Measurements from ENCODE around the gene PTTG1IP.

PTTG1IP gene

GRCh38 chr21:44801468-44802395, 71.8 kb downstream of the PTTG1IP start, which contains the start of gene UBE2G2:
Gene UBE2G2 (minus strand): TSS chr21:44801820. CDS start chr21:44801748, 72 bp downstream.
- peak; percentile 92 for DNase-seq

GRCh38 chr21:44800971-44801467, 72.5 kb downstream of the PTTG1IP start:
- no peak for DNase-seq

GRCh38 chr21:44800103-44800502, 73.4 kb downstream of the PTTG1IP start:
- DNase-seq = no peak

- no peak for DNase-seq
These were observed 73.8 kb downstream of the PTTG1IP start for GRCh38 chr21:44799646-44800045.

Measured in right kidney (tissue), 1 donor.